HepG2 (cell line): Measurements from ENCODE around the gene C5AR1. TPM values are rescaled to one million over a fixed set of nuclear protein-coding genes. Genes with fewer than 3 reads are reported as not detected.

ENCODE experiments used
- CERS6 ChIP-seq: sonication (generic); formaldehyde crosslinking; IDR thresholded peaks from 2 replicates; pipeline ENCODE4 v1.5.0; 2020; ENCODE audit warnings: missing genetic modification reagents
- DRAP1 ChIP-seq: IDR thresholded peaks from 2 replicates; pipeline ENCODE4 v1.6.1; 2016; ENCODE audit warnings: missing genetic modification reagents, missing compliant biosample characterization
- NR2F2 ChIP-seq: IDR thresholded peaks from 2 replicates; pipeline ENCODE4 v1.6.1; 2012; ENCODE audit warnings: low read depth, inconsistent platforms, borderline replicate concordance
- PAF1 ChIP-seq: IDR thresholded peaks from 2 replicates; pipeline ENCODE4 v1.6.1; 2016; ENCODE audit warnings: missing genetic modification reagents, missing compliant biosample characterization
- SMARCE1 ChIP-seq: fragments of 450-650 bp; IDR thresholded peaks from 2 replicates; pipeline ENCODE4 v1.6.1; 2017; ENCODE audit warnings: borderline replicate concordance
- SOX13 ChIP-seq, 3 experiments: fragments of 450-650 bp in 1 of 3; sonication (generic) in 1 of 3; formaldehyde crosslinking in 1 of 3; IDR thresholded peaks in 2 of 3; conservative IDR thresholded peaks in 1 of 3; 2 replicates each; pipeline versions ENCODE4 v1.5.0 to v1.6.1; 2016 to 2020; ENCODE audit warnings: antibody characterized with exemption in 1 of 3, mild to moderate bottlenecking in 1 of 3, missing compliant biosample characterization in 1 of 3, missing genetic modification reagents in 1 of 3, moderate library complexity in 1 of 3
- ZBTB44 ChIP-seq: sonication (generic); formaldehyde crosslinking; IDR thresholded peaks from 2 replicates; pipeline ENCODE4 v1.4.0; 2020; ENCODE audit warnings: missing genetic modification reagents
- ZNF552 ChIP-seq: sonication (generic); formaldehyde crosslinking; IDR thresholded peaks from 2 replicates; pipeline ENCODE4 v1.9.0; 2022; ENCODE audit warnings: missing genetic modification reagents, mild to moderate bottlenecking, borderline replicate concordance
- ZNF589 ChIP-seq: sonication (generic); formaldehyde crosslinking; conservative IDR thresholded peaks from 2 replicates; pipeline ENCODE4 v1.8.0; 2022; ENCODE audit warnings: mild to moderate bottlenecking, moderate library complexity, missing genetic modification reagents
- polyA plus RNA-seq, 8 experiments: library from polyadenylated mRNA; depleted of rRNA in 3 of 8; stranded (reverse) in 7 of 8; unstranded in 1 of 8; fragments of >200 nt; fragmentation: Illumina TruSeq in 4 of 8; extraction: Trizol in 4 of 8; gene quantifications; 2 replicates each; pipeline versions ENCODE4 v1.2.1 to v1.2.3, GENCODE V29; 2011 to 2016; ENCODE audit warnings: low read depth in 4 of 8, missing spikeins in 1 of 8, mixed read lengths in 1 of 8; ENCODE audit not compliant: insufficient read depth in 1 of 8
- total RNA-seq, 5 experiments: library from RNA; depleted of rRNA; stranded (reverse); fragments of >200 nt; fragmentation: Illumina TruSeq; extraction: Trizol; gene quantifications; 2 replicates each; pipeline ENCODE4 v1.2.3, GENCODE V29; 2016; ENCODE audit warnings: low read depth in 1 of 5
- TF ChIP-seq, protein P1 (sequence below): sonication (generic); formaldehyde crosslinking; IDR thresholded peaks from 2 replicates; pipeline ENCODE4 v1.5.0; 2020; ENCODE audit warnings: missing genetic modification reagents
- TF ChIP-seq, protein P2 (sequence below): sonication (generic); formaldehyde crosslinking; IDR thresholded peaks from 2 replicates; pipeline ENCODE4 v1.8.1; 2023; ENCODE audit warnings: missing genetic modification reagents, inconsistent platforms, borderline replicate concordance
- TF ChIP-seq, protein P3 (sequence below): sonication (generic); formaldehyde crosslinking; IDR thresholded peaks from 2 replicates; pipeline ENCODE4 v1.8.0; 2022; ENCODE audit warnings: missing genetic modification reagents, mild to moderate bottlenecking, moderate library complexity, borderline replicate concordance
- TF ChIP-seq, protein P4 (sequence below): sonication (generic); formaldehyde crosslinking; IDR thresholded peaks from 2 replicates; pipeline ENCODE4 v1.4.0; 2020; ENCODE audit warnings: missing genetic modification reagents, borderline replicate concordance

C5AR1 gene
- total and polyA plus RNA-seq, 2 of the 13 experiments (the other 11 are each of a cell fraction or from before 2014, with no cell fraction given): 0.07 to 1.6 TPM

DNA sequence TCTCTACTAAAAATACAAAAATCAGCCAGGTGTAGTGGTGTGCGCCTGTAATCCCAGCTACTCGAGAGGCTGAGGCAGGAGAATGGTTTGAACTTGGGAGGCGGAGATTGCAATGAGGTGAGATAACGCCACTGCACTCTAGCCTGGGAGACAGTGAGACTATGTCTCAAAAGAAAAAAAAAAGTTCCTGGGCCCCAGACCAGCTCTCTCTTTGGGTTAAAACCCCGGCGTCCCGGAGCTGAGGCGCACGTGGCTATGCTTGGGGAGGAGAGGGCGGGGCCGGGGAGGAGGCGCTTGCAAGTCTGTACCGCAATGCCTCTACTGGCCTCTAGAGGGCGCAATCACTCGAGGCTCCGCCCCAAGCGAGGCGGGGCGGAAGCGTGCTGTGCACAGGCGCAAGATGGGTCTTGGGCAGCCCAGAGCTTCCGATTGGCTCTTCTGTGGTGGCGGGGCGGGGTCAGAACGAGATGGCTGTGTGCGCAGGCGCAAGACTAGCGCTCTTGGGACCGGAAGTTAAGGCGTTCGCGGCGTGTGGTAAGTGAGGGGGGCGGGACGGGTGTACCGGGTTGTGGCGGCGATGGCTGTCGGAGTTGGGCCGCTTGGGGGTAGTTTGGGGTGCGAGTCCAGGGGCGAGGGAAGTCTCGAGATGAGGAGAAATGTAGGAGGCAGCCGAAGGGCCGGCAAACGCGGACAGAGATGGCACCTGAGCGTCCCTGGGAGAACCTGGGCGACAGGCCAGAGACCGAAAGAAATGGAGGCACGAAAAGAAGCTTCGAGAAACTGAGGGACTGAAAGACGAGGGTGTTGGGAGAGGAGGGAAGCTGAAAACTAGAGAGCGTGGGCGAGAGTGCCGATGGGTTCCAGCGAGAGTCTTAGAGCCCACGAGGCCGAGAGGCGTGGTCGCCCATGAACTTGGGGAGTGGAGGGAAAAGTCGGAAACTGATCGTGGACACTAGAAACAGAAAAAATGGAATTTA, 39.4 kb downstream of the C5AR1 start, which contains the start of gene DHX34 (continued):
- TF ChIP-seq, protein P1, sequence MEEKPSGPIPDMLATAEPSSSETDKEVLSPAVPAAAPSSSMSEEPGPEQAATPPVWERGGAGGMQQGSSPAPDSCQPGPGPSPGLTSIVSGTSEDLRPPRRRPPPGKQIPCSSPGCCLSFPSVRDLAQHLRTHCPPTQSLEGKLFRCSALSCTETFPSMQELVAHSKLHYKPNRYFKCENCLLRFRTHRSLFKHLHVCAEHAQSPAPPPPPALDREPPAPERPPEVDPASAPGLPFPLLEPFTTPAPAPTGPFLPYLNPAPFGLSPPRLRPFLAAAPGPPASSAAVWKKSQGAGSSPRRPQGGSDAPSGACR (CRISPR knock-in tag): peak; percentile 81; the same call in 1 of the 2 replicates
- TF ChIP-seq ZNF589 (CRISPR knock-in tag) (no peak), NR2F2 (no peak), SMARCE1 (no peak), SOX13 (IDR thresholded peaks at IDR 0.05) (no peak), SOX13 (CRISPR knock-in tag; conservative IDR thresholded peaks at IDR 0.05 in 1 of 2, IDR thresholded peaks at IDR 0.05 in 1 of 2) (no peak), PAF1 (CRISPR knock-in tag) (no peak), CERS6 (CRISPR knock-in tag) (no peak), DRAP1 (CRISPR knock-in tag) (peak; percentile 51; the same call in 1 of the 2 replicates), ZNF552 (CRISPR knock-in tag) (no peak), ZBTB44 (CRISPR knock-in tag) (no peak)
- TF ChIP-seq, protein P2, sequence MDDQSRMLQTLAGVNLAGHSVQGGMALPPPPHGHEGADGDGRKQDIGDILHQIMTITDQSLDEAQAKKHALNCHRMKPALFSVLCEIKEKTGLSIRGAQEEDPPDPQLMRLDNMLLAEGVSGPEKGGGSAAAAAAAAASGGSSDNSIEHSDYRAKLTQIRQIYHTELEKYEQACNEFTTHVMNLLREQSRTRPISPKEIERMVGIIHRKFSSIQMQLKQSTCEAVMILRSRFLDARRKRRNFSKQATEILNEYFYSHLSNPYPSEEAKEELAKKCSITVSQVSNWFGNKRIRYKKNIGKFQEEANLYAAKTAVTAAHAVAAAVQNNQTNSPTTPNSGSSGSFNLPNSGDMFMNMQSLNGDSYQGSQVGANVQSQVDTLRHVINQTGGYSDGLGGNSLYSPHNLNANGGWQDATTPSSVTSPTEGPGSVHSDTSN (CRISPR knock-in tag): no peak
- TF ChIP-seq, protein P3, sequence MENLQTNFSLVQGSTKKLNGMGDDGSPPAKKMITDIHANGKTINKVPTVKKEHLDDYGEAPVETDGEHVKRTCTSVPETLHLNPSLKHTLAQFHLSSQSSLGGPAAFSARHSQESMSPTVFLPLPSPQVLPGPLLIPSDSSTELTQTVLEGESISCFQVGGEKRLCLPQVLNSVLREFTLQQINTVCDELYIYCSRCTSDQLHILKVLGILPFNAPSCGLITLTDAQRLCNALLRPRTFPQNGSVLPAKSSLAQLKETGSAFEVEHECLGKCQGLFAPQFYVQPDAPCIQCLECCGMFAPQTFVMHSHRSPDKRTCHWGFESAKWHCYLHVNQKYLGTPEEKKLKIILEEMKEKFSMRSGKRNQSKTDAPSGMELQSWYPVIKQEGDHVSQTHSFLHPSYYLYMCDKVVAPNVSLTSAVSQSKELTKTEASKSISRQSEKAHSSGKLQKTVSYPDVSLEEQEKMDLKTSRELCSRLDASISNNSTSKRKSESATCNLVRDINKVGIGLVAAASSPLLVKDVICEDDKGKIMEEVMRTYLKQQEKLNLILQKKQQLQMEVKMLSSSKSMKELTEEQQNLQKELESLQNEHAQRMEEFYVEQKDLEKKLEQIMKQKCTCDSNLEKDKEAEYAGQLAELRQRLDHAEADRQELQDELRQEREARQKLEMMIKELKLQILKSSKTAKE (CRISPR knock-in tag): no peak
- TF ChIP-seq, protein P4, sequence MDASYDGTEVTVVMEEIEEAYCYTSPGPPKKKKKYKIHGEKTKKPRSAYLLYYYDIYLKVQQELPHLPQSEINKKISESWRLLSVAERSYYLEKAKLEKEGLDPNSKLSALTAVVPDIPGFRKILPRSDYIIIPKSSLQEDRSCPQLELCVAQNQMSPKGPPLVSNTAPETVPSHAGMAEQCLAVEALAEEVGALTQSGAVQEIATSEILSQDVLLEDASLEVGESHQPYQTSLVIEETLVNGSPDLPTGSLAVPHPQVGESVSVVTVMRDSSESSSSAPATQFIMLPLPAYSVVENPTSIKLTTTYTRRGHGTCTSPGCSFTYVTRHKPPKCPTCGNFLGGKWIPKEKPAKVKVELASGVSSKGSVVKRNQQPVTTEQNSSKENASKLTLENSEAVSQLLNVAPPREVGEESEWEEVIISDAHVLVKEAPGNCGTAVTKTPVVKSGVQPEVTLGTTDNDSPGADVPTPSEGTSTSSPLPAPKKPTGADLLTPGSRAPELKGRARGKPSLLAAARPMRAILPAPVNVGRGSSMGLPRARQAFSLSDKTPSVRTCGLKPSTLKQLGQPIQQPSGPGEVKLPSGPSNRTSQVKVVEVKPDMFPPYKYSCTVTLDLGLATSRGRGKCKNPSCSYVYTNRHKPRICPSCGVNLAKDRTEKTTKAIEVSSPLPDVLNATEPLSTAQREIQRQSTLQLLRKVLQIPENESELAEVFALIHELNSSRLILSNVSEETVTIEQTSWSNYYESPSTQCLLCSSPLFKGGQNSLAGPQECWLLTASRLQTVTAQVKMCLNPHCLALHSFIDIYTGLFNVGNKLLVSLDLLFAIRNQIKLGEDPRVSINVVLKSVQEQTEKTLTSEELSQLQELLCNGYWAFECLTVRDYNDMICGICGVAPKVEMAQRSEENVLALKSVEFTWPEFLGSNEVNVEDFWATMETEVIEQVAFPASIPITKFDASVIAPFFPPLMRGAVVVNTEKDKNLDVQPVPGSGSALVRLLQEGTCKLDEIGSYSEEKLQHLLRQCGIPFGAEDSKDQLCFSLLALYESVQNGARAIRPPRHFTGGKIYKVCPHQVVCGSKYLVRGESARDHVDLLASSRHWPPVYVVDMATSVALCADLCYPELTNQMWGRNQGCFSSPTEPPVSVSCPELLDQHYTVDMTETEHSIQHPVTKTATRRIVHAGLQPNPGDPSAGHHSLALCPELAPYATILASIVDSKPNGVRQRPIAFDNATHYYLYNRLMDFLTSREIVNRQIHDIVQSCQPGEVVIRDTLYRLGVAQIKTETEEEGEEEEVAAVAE (CRISPR knock-in tag): no peak
